ENCODE measurements around the gene TRIM16.
"Not testable (repeated sequence)": the region's sequence is repeated elsewhere in the genome, so short reads cannot be mapped to it uniquely, and the experiment has no call there.

Gene TRIM16

DNA sequence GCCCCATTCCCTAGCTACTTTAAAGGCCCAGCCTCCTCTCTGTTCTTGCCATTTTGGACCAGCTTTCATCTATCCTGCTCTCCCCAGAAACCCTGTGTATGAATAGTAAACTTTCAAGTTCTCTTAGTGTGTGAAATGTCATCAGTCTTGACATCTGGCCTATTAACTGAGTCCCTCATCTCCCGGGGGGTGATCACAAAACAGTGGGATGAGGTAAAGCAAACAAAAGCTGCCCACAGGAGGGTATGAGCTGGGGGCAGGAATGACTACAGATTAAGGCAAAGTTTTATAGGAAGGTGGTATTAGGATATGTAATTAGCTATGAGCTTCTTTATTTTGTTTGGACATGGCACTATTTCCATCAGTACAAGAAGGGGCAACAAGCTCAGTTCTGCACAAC, 9.5 kb downstream of the TRIM16 start:
- H3K4me3 Mint-ChIP-seq; DNase-seq; H3K9me3 Mint-ChIP-seq; H3K4me1 Mint-ChIP-seq (ENCODE audit: low read depth); H3K27ac Mint-ChIP-seq; H3K27me3 Mint-ChIP-seq: not testable (repeated sequence)
- H3K36me3 Mint-ChIP-seq (ENCODE audit: low read depth): peaks cover 73% of the 10 kb centered on the region

DNA sequence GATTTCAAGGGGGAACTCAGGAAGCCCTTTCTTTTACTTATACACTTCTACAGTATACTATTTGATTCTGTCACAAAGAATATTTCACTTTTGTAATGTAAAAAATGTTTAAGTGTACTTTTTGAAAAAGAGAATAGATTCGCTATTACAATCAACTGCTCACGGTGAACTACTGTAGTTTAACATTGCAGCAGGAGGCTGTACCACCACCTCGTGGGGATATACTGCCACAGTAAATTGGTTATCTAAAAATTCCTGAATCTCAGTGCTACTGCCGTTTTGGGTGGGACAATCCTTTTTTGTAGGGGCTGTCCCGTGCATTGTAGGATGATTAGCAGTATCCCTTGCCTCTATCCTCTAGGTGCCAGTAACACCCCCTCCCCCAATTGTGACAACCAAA, 14.6 kb downstream of the TRIM16 start:
- not testable (repeated sequence) for H3K4me3 Mint-ChIP-seq; H3K27me3 Mint-ChIP-seq; H3K9me3 Mint-ChIP-seq; DNase-seq; H3K4me1 Mint-ChIP-seq (ENCODE audit: low read depth); H3K27ac Mint-ChIP-seq
- peaks cover 61% of the 10 kb centered on the region for H3K36me3 Mint-ChIP-seq (ENCODE audit: low read depth)

DNA sequence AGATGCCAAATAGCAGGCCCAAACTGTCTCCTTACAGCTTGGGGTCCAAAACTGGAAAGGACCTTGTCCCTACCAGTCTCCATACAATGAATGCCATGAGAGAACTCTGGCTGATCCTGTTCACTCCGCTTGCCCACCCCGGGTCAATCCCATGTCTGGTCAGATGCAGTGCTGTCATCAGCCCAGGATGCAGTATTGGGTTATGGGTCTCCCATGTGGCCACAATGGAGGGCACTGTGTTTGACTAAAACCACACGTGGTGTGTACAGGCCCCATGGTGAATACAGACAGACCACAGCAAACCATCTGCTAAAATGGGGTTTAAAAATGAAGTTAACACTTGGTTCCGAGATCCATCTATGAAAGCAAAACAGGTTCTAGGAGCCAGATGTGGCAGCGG, 20.4 kb downstream of the TRIM16 start:
- H3K27me3 Mint-ChIP-seq: no peaks in the 10 kb centered on the region
- H3K4me1 Mint-ChIP-seq (ENCODE audit: low read depth): no peaks in the 10 kb centered on the region
- no peak for DNase-seq
- peaks cover 68% of the 10 kb centered on the region for H3K36me3 Mint-ChIP-seq (ENCODE audit: low read depth)
- no peak overlapping the region for H3K4me3 Mint-ChIP-seq
- H3K27ac Mint-ChIP-seq: no peak overlapping the region
- no peaks in the 10 kb centered on the region for H3K9me3 Mint-ChIP-seq

DNA sequence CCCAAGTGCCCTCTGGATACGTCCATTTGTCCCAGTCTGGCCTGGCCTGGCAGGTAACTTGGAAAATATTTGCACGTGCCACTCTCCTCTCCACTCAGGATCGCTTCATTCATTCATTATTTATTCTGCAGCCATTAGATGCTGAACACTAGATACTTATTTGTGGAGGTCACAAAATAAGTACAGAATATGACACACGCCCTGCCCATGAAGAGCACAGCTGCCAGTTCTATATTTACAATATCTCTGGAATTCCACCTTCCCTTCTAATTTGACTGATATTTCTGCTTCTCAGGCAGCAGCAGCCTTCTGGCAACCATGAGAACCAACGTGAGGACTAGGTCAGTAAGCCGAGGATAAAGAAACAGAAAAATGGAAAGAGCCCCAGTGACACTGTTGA, 20.9 kb downstream of the TRIM16 start:
- Mint-ChIP-seq H3K4me3 (no peak overlapping the region), H3K27ac (no peak overlapping the region), H3K27me3 (no peaks in the 10 kb centered on the region), H3K9me3 (no peaks in the 10 kb centered on the region), H3K36me3 (ENCODE audit: low read depth) (peaks cover 69% of the 10 kb centered on the region), H3K4me1 (ENCODE audit: low read depth) (no peaks in the 10 kb centered on the region)
- no peak for DNase-seq

DNA sequence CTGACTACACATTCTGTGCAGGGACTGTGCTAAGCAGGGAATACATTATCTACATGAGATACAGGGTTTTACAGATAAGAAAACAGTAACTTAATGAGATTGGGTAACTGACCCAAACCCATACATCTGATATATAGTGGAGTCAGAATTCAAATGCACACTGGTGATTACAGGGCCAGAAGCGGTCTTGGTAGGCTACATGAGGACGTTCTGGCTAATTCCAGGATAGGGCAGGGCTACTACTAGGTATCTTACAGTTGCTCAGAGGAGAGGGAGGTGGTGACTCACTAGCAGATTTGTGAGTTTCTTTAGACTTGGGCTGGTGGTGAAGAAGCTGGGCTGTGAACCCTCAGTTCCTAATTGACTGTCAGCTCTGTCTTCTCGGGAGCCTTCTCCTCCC, 21.4 kb downstream of the TRIM16 start:
- no peak for DNase-seq
- Mint-ChIP-seq H3K9me3 (no peaks in the 10 kb centered on the region), H3K36me3 (ENCODE audit: low read depth) (peaks cover 69% of the 10 kb centered on the region), H3K27me3 (no peaks in the 10 kb centered on the region), H3K27ac (no peak overlapping the region), H3K4me1 (ENCODE audit: low read depth) (no peaks in the 10 kb centered on the region), H3K4me3 (no peak overlapping the region)

DNA sequence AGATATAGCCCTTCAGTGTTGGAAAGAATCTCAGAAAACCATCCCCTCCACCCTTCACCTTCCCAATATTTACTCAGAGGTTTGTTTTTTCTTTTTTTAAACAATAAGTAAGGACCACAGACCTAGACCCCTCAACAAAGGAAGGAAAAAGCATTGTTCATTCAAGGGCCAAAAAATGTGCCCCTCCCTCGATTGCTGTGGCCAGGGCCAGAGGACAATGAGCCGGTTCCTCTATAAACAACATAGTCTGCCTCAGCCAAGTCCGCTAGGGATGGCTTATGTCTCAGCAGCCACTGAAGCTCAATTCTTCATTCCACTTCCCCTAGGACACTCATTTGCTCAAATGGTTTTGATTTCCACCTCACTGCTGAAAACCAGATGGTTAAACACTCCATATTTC, 24.0 kb downstream of the TRIM16 start:
- DNase-seq: no peak
- no peaks in the 10 kb centered on the region for H3K9me3 Mint-ChIP-seq
- no peaks in the 10 kb centered on the region for H3K27me3 Mint-ChIP-seq
- no peak overlapping the region for H3K27ac Mint-ChIP-seq
- H3K4me1 Mint-ChIP-seq (ENCODE audit: low read depth): no peaks in the 10 kb centered on the region
- peaks cover 66% of the 10 kb centered on the region for H3K36me3 Mint-ChIP-seq (ENCODE audit: low read depth)
- no peak overlapping the region for H3K4me3 Mint-ChIP-seq

DNA sequence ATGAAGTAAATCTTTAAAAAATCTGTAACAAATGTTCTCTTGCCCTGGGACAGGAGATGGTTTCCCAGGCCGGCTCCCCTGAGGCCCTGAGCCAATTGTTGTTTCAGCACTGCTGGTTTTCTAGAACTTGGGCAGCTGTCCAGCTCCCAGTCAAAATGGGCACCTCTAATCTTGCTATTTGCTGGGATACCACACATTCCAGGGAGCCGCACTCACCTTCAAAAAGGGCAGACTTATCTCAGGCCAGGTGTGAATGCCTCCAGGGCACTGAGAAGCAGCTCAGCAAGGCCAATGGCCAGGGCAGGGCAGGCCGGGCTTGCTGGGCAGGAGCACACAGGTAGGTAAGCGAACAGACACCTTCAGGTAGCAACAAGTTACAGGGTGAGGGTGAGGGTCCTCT, 24.4 kb downstream of the TRIM16 start:
- peaks cover 64% of the 10 kb centered on the region for H3K36me3 Mint-ChIP-seq (ENCODE audit: low read depth)
- no peak for DNase-seq
- H3K4me1 Mint-ChIP-seq (ENCODE audit: low read depth): no peaks in the 10 kb centered on the region
- no peaks in the 10 kb centered on the region for H3K9me3 Mint-ChIP-seq
- no peak overlapping the region for H3K27ac Mint-ChIP-seq
- H3K27me3 Mint-ChIP-seq: no peaks in the 10 kb centered on the region
- no peak overlapping the region for H3K4me3 Mint-ChIP-seq

DNA sequence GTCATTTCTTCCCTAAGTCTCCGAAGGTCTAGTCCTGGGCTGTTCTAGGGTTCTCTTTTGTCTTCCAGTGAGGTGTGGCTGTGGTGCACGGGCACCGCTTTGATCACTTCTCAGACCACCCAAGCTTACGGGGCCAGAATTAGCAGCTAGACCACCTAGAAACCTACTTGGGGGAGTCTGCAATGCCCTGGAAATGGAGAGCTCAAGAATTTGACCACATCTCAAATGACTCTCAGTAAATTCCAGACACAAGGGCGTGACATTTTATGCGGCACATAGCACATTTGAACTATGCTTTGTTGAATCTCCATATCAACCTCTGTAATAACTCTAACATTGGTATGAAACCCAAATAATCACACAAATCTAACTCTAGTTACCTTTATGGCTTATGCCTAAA, 24.9 kb downstream of the TRIM16 start:
- no peaks in the 10 kb centered on the region for H3K9me3 Mint-ChIP-seq
- H3K27me3 Mint-ChIP-seq: no peaks in the 10 kb centered on the region
- no peak overlapping the region for H3K4me3 Mint-ChIP-seq
- no peak overlapping the region for H3K27ac Mint-ChIP-seq
- H3K36me3 Mint-ChIP-seq (ENCODE audit: low read depth): peaks cover 64% of the 10 kb centered on the region
- no peaks in the 10 kb centered on the region for H3K4me1 Mint-ChIP-seq (ENCODE audit: low read depth)
- no peak for DNase-seq

DNA sequence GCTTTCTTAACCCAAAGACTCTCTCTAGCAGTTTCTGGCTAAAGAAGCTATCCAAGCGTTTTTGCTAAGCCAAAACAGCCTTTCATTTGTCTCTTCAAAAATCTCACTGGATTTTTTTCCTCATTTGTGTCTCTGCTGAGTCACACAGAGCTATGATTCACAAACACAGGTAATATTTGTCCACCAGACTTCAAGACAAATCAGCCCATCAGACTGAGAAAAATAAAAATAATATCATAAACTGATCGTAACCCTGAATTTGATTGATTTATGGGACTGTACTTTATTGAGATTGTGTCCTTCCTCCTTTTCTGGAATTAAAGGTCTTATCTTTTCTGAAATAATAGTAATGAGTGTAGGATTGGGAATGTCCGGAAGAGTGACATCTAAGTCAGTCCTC, 25.8 kb downstream of the TRIM16 start:
- Mint-ChIP-seq H3K4me3 (no peak overlapping the region), H3K27me3 (no peaks in the 10 kb centered on the region), H3K36me3 (ENCODE audit: low read depth) (peaks cover 59% of the 10 kb centered on the region), H3K27ac (no peak overlapping the region), H3K4me1 (ENCODE audit: low read depth) (no peaks in the 10 kb centered on the region), H3K9me3 (no peaks in the 10 kb centered on the region)
- no peak for DNase-seq

DNA sequence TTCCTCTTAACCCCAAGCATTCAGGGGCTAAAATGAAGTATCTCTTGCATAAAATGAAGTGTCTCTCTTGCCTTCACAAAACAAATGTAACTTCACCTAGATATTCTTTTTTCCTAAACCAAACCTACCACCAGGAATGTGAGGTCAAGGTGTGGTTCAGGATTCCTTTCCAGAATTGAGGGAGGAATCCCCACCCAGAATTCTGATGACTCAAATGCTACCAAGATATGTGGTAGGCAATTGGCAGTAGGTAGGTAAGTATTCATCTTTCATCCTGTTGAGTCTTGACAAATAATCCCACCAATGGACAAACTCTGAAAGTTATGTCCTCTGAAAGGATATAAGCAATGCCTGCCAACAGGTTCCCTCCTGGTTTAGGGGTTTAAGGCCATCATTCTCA, 26.2 kb downstream of the TRIM16 start:
- H3K9me3 Mint-ChIP-seq: no peaks in the 10 kb centered on the region
- no peak overlapping the region for H3K27ac Mint-ChIP-seq
- no peaks in the 10 kb centered on the region for H3K27me3 Mint-ChIP-seq
- peaks cover 59% of the 10 kb centered on the region for H3K36me3 Mint-ChIP-seq (ENCODE audit: low read depth)
- no peak overlapping the region for H3K4me3 Mint-ChIP-seq
- DNase-seq: no peak
- peaks cover under 1% of the 10 kb centered on the region for H3K4me1 Mint-ChIP-seq (ENCODE audit: low read depth)

DNA sequence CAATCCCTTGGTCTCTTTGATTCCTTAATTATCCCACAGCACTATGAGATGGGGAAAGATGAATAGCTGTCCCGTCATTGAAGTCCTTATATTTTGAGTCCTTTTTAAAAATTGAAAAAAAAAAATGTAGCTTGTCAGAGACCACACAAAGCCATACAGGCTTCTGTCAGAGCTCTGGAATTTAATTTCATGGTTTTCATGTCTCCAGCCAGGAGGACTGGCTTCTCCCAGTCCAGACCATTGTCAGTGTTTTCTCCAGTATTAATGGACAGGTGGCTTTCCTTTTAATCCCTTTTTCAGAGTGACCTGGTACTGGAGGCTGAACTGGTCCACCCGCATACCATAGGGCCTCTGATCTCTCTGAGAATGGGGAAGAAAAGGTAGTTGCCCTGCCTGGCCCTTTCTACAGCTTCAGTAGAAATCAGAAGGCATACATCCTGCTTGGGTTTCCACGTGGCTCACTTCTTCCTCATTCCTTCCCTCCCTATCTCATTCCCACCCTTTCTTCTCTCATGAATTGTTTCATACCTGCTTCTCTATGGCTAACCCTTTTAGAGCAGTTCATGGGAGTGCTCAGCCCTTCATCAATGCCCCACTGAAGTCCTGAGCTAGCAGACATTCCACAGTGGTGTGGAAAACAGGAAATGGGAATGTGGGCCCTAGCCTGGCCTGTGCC, 29.1 kb downstream of the TRIM16 start:
- Mint-ChIP-seq H3K9me3 (no peaks in the 10 kb centered on the region), H3K4me1 (ENCODE audit: low read depth) (peaks cover 13% of the 10 kb centered on the region), H3K4me3 (no peak overlapping the region), H3K36me3 (ENCODE audit: low read depth) (peaks cover 47% of the 10 kb centered on the region), H3K27me3 (no peaks in the 10 kb centered on the region), H3K27ac (no peak overlapping the region)
- no peak for DNase-seq

DNA sequence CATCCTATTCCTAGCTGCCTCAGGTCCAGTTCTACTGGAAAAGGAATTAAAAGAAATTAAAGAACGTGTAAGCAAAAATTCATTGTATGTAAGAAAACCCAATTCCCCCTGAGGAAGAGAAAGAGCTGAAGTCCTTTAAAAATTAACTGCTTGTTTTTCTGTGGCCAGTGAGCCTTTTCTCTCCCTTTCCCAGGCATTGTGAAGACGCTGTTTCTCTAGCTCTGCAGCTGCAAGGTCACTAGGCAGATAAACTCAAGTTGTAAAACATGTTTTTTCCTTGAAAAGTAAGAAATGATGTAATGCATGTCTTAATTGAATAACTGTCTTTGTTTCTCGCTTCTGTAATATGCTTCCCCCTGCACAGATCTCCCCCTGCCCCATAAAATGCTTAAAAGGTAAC, 29.7 kb downstream of the TRIM16 start:
- not testable (repeated sequence) for H3K27ac Mint-ChIP-seq, DNase-seq, H3K4me3 Mint-ChIP-seq, H3K27me3 Mint-ChIP-seq, H3K9me3 Mint-ChIP-seq
- Mint-ChIP-seq H3K36me3 (ENCODE audit: low read depth) (peaks cover 42% of the 10 kb centered on the region), H3K4me1 (ENCODE audit: low read depth) (peaks cover 13% of the 10 kb centered on the region)

DNA sequence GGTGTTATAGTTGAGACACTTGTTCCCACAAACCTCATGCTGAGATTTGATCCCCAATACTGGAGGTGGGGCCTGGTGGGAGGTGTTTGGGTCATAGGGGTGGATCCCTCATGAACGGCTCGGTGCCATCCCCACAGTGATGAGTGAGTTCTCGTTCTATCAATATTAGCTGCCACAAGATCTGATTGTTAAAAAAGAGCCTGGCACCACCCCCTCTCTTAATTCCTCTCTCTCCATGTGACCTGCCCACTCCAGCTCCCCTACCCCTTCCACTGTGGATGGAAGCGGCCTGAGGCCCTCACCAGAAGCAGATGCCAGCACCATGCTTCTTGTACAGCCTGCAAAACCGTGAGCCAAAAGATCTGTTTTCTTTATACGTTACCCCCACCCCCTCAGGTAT, 31.2 kb downstream of the TRIM16 start:
- Mint-ChIP-seq H3K4me3 (no peak overlapping the region), H3K27me3 (no peaks in the 10 kb centered on the region), H3K4me1 (ENCODE audit: low read depth) (peaks cover 13% of the 10 kb centered on the region)

DNA sequence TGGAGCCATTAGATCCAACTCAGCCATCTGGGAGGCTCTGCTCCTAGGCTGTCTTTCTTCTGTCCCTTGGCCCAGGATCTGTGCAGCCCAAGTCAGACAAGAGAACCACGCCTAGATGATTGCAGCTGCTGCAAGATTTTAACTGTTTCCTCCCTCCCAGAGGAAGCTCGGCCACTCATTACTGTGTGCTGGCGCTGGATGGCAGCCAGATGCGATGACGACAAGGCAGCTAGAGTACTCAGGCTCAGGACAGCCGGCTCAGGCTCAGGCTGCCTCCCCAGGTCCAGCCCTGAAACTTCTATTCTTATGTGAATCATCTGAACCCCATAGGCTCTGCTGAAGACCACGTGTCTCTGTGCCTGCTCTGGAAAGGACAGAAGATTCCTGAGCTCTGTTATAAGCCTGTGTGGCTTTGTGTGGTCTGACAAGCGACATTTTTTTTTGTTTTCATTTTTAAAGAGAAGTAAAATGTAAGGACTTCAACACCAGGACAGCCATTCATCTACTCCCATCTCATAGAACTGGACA, 32.5 kb downstream of the TRIM16 start:
- Mint-ChIP-seq H3K36me3 (ENCODE audit: low read depth) (peaks cover 20% of the 10 kb centered on the region), H3K4me1 (ENCODE audit: low read depth) (peaks cover 13% of the 10 kb centered on the region), H3K9me3 (no peaks in the 10 kb centered on the region), H3K27ac (no peak overlapping the region), H3K4me3 (no peak overlapping the region), H3K27me3 (no peaks in the 10 kb centered on the region)
- DNase-seq: peak; percentile 36

More for the DNA sequence above, 31.2 kb downstream of the TRIM16 start:
- DNase-seq: no peak
- peaks cover 28% of the 10 kb centered on the region for H3K36me3 Mint-ChIP-seq (ENCODE audit: low read depth)
- no peak overlapping the region for H3K27ac Mint-ChIP-seq
- H3K9me3 Mint-ChIP-seq: no peaks in the 10 kb centered on the region

DNA sequence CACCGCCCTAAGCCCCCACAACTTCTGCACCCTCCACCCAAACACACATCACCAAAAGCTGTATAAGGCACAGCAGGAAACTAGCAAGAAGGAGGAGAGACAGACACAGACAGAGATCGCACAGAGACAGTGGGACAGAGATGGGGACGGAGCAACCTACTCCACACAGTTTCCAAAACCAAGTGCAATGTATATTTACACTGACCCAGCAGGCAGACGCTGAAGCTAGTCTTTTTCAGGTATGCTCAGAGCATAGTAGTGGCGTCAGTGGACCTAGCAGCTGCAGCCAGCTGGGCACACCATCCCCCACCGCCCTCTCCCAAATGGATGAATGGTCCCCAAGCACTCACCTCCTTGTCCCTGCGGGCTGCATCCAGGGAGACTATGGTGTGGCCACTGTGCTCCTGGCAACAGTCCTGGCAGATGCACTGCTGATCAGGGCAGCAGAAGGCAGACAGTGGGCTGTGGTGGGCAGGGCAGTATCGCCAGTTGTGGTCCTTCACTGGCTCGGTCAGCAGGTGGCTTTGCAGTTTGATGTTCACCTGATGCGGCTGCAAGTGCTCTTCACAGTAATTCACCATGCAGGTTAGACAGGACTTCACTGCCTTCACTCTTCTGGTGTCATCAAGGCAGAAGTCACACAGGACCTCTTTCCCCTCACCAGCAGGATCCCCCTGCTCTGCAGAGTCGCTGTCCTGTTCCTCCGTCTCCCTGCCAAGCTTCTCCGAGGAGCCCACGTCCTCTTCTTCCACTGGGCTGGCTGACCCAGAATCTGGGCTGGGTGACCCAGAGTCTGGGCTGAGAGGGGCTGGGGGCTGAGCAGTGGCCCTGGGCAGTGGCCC, 33.1 kb downstream of the TRIM16 start:
- Mint-ChIP-seq H3K27me3 (no peaks in the 10 kb centered on the region), H3K4me1 (ENCODE audit: low read depth) (peaks cover 14% of the 10 kb centered on the region), H3K4me3 (no peak overlapping the region), H3K36me3 (ENCODE audit: low read depth) (peaks cover 20% of the 10 kb centered on the region), H3K9me3 (no peaks in the 10 kb centered on the region), H3K27ac (no peak overlapping the region)
- no peak for DNase-seq

All from activated T-cell treated with anti-CD3 and anti-CD28 coated beads, Interleukin-2, amount 50 U/mL, for 24 hours (primary cell).